Neural cell (in vitro differentiated cells): ENCODE results near the gene NUDT4.

Experiments used
- EP300 ChIP-seq: fragments of 450-650 bp; conservative IDR thresholded peaks from 2 replicates; pipeline ENCODE4 v1.6.1; 2014; ENCODE audit warnings: antibody characterized with exemption, mild to moderate bottlenecking, moderate library complexity; ENCODE audit not compliant: poor library complexity, severe bottlenecking
- EZH2 ChIP-seq: fragments of 200-600, 300-800 bp; shearing (Covaris generic), sonication (generic); IDR thresholded peaks from 2 replicates; pipeline ENCODE4 v1.6.1; 2014; ENCODE audit warnings: antibody characterized with exemption, low read length, borderline replicate concordance, mild to moderate bottlenecking; ENCODE audit not compliant: insufficient read depth, poor library complexity, severe bottlenecking
- POLR2AphosphoS5 ChIP-seq: IDR thresholded peaks from 2 replicates; pipeline ENCODE4 v1.6.1; 2012
- RAD21 ChIP-seq: fragments of 450-650 bp; conservative IDR thresholded peaks from 2 replicates; pipeline ENCODE4 v1.6.1; 2014; ENCODE audit warnings: antibody characterized with exemption, mild to moderate bottlenecking, moderate library complexity
- TAF1 ChIP-seq: IDR thresholded peaks from 2 replicates; pipeline ENCODE4 v1.6.1; 2012; ENCODE audit warnings: low read depth
- TF ChIP-seq, protein P1 (sequence below): fragments of 450-650 bp; IDR thresholded peaks from 2 replicates; pipeline ENCODE4 v1.5.1; 2014; ENCODE audit warnings: antibody characterized with exemption, mild to moderate bottlenecking, moderate library complexity; ENCODE audit not compliant: poor library complexity, severe bottlenecking

DNA sequence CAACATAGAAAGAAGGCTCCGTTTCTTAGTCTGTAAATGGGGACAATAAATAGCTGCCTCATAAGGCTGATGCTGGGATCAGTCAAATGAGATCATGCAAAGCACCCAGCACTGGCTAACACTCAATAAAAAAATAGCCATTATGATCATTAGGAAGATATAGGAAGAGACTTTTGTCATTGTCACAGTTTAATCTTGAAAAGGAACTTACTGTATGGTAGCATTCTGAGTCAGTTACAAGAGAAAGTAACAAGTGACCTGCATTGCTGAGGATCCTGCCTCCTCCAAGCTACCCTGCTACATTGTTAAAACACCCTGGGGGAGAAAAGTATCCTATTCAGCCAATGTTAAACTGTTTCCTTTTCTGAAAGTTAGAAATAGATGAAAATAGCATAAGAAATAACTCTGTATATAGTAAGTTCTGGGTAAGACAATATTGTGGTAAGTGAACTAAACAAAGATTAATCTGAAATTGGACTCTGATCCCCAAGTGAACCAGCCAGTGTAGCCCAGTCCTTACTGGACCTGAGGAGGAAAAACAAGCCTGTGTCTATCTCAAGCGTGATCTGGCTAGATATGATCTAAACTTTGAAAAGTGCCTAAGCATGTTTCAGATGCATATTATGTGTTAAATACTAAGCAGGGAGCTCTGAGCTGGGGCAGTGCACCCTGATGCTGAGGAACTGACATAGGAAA, 3.6 kb upstream of the NUDT4 start:
- no peak for TF ChIP-seq TAF1
- TF ChIP-seq, protein P1, sequence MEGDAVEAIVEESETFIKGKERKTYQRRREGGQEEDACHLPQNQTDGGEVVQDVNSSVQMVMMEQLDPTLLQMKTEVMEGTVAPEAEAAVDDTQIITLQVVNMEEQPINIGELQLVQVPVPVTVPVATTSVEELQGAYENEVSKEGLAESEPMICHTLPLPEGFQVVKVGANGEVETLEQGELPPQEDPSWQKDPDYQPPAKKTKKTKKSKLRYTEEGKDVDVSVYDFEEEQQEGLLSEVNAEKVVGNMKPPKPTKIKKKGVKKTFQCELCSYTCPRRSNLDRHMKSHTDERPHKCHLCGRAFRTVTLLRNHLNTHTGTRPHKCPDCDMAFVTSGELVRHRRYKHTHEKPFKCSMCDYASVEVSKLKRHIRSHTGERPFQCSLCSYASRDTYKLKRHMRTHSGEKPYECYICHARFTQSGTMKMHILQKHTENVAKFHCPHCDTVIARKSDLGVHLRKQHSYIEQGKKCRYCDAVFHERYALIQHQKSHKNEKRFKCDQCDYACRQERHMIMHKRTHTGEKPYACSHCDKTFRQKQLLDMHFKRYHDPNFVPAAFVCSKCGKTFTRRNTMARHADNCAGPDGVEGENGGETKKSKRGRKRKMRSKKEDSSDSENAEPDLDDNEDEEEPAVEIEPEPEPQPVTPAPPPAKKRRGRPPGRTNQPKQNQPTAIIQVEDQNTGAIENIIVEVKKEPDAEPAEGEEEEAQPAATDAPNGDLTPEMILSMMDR = no peak
- no peak for TF ChIP-seq EP300
- no peak for TF ChIP-seq EZH2
- TF ChIP-seq POLR2AphosphoS5 = no peak
- TF ChIP-seq RAD21 = no peak
